ENCODE results near the gene GPR17.

GPR17 gene

DNA sequence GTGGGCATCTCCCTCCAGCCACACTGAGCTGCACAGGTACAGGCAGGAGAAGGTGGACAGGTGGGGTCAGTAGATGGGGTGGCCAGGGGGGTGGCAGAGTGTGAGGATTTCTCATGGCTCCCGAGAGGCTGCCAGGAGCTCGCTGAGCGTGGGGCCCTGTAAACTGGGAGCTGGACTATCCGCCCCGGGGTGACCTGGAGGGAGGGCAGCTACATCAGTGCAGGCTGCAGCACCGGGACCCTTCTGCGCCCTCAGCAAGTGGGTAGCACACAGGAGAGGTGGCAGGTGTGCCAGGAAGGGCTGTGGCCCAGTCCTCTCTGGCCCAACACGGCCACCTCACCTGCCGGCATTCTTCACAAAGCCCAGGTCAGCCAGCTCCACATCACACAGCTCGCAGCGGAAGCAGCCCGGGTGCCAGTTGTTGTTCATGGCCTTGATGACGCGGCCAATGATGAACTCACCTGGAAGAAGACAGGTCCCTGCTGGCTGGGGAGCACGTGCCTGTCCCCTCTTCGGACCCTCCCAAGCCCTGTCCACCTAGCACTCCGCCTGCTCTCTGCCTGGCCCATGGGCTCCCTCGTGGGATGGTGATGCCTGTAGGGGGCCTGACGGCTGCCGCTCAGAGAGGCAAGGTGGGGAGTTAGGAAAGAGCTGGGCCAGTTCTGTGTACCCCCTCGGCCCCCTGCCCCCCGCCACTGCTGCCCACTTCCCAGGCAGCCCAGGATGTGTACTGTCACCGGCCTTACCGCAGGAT, 8.3 kb downstream of the GPR17 start:
- DNase-seq (ENCODE audit: insufficient read length) (no peak), FAIRE-seq (no peak)
- no peak for TF ChIP-seq POLR2A (IDR thresholded peaks at IDR 0.05; ENCODE audit: low read depth, low read length)
- no peak for TF ChIP-seq TAF1 (IDR thresholded peaks at IDR 0.05; ENCODE audit: borderline replicate concordance, low read depth, low read length)
- no peak for TF ChIP-seq POLR2AphosphoS5 (IDR thresholded peaks at IDR 0.05; ENCODE audit: low read depth, low read length)

DNA sequence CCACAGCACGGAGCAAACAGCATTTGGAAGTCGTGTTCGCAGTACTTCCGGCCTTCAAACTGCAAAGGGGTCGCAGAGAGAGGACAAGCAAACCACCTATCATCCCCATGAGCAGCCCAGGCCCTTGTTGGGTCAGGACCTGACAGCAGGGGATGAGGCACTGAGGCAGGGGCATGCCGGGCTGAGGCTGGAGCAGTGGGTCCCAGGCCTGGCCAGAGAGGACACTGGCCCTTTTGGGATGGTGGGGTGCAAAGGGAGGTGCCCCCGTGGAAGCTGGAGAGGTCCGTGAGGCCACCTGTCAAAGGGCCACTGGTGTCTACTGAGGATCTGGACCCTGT, 8.9 kb downstream of the GPR17 start:
- FAIRE-seq (no peak), DNase-seq (ENCODE audit: insufficient read length) (no peak)
- TF ChIP-seq POLR2AphosphoS5 (IDR thresholded peaks at IDR 0.05; ENCODE audit: low read depth, low read length) (no peak), TAF1 (IDR thresholded peaks at IDR 0.05; ENCODE audit: borderline replicate concordance, low read depth, low read length) (no peak), POLR2A (IDR thresholded peaks at IDR 0.05; ENCODE audit: low read depth, low read length) (no peak)

DNA sequence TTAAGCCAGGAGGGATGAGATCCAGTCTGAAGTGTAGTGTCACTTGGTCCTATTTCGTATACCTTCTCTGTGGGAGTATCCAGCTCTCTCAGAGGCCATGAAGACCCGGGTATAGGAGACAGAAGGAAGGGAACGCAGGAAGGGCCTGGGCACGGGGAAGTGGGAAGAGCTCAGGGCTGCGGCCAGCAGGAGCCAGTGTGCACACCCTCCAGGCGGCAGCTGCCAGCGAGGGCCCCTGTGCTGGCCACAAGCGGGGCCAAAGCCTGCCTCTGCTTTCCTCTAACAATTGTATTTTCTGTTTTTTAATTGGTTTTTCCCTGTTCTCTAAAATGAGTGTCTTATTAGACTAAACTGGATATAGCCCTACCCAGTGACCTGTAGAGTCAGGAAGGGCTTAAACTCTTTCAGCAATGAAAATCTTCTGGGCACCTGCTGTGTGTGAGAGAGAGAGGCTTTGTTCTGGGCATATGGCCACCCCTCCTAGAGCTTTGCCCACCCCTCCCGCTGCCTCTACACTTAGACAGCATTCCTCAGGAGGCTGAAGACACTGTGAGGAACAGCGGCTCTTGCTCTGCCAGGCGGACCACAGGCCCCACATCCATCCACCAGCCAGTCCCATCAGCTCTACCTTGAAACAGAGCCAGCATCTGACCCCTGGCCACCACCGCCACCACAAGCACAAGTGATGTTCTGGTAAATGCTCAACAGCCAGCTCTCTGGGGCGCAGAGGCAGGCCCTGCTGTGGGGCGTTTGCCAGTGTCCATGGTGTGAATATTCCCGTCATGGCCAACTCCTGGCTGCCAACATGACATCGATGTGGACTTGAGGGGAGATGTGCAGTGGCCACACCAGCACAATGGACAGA, 9.5 kb downstream of the GPR17 start:
- TF ChIP-seq POLR2A (IDR thresholded peaks at IDR 0.05; ENCODE audit: low read depth, low read length) (no peak), TAF1 (IDR thresholded peaks at IDR 0.05; ENCODE audit: borderline replicate concordance, low read depth, low read length) (no peak), POLR2AphosphoS5 (IDR thresholded peaks at IDR 0.05; ENCODE audit: low read depth, low read length) (no peak)
- DNase-seq (ENCODE audit: insufficient read length) (no peak), FAIRE-seq (no peak)

DNA sequence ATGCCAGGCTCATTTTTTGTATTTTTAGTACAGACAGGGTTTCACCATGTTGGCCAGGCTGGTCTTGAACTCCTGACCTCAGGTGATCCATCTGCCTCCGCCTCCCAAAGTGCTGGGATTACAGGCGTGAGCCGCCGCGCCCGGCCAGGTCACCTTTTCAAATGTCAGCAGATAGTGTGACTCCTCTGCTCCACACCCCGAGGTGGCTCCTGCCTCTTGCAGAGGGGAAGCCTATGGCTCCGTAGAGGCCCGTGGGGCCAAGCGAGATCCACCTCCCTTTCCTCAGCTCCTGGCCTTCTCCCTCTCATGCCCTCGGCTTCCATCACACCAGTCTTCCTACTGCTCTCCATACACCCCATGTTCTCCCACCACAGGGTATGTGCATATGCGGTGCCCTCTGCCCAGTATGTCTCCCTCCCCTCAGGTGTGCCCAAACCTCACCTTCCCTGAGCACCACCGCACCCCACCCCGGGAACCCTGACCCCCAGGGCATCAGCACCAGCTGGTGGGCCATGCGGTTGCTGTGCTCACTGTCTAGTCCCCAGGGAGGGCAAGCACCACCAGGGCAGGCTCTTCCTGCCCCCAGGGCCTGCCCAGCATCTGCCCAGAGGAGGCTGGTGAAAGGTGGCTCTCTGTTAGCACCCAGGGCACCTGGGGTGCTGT, 10.7 kb downstream of the GPR17 start:
- DNase-seq (ENCODE audit: insufficient read length) (no peak), FAIRE-seq (no peak)
- TF ChIP-seq TAF1 (IDR thresholded peaks at IDR 0.05; ENCODE audit: borderline replicate concordance, low read depth, low read length) (no peak), POLR2A (IDR thresholded peaks at IDR 0.05; ENCODE audit: low read depth, low read length) (no peak), POLR2AphosphoS5 (IDR thresholded peaks at IDR 0.05; ENCODE audit: low read depth, low read length) (no peak)

DNA sequence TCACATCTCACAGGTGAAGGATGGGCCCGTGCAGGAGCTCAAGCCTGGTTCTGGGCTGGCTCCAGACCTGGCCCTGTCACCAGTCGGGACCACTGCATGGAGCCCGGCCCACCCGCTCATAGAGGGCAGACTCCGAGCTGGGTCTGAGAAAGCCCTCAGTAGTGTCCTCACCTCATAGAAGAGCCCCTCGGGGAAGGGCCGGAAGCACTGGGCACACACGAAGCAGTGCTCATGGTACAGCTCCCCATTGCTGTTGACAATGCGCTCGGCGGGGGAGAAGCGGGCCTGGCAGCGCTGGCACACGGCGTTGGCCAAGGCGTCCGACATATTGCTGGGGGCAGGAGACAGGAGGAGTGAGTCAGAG, 11.3 kb downstream of the GPR17 start:
- TF ChIP-seq TAF1 (IDR thresholded peaks at IDR 0.05; ENCODE audit: borderline replicate concordance, low read depth, low read length), result no peak
- TF ChIP-seq POLR2AphosphoS5 (IDR thresholded peaks at IDR 0.05; ENCODE audit: low read depth, low read length), result no peak
- no peak for TF ChIP-seq POLR2A (IDR thresholded peaks at IDR 0.05; ENCODE audit: low read depth, low read length)
- DNase-seq (ENCODE audit: insufficient read length) (no peak), FAIRE-seq (no peak)

DNA sequence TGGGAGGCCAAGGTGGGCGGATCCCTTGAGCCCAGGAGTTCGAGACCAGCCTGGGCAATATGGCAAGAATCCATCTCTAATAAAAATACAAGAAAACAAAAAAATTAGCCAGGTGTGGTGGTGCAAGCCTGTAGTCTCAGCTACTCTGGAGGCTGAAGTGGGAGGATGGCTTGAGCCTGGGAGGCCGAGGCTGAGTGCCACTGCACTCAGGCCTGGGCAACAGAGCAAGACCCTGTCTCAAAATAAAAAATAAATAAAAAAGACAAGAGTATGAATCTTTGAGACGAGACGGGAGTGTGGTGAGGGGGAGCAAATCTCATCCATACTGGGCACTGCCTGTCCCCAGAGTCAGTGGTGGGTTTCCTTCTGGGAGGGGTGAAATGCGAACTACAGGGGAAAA, 12.2 kb downstream of the GPR17 start:
- DNase-seq (ENCODE audit: insufficient read length) (no peak), FAIRE-seq (no peak)

DNA sequence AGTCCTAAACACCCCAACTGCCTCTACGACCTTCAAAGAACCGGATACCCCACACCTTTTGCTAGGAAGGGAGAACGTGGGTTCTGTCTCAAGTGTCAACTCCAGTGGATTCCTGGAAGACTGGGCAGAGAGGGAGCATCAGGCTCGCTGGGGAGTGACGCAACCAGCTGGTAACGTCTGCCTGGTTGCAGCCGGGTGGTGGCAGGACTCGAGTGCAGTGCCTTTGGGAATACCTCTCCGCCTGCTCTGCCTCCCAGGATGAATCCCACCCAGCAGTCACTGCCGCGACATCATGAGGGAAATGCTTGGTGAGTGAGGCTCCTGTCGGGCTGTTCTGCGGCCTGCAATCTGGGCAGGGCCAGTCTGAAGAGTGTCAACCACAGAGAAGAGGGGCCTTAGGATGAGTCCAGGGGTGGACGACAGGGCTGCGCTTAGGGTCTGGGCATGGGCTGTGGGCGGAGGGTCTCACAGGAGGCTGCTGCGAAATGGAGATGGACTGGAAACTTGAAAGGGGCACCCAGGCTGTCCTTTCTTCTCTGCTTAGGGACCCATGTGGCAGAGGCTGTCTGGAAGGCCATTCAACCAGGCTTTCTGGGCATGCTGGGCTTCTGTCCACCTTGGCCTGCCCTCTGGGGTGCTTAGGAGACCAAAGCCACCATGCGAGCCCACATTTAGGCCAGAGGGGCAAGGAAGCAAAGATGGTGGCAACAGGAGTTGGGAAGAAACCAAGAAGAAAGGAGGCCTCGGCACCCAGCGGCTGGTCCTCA, 12.9 kb downstream of the GPR17 start:
- no peak for FAIRE-seq
- no peak for DNase-seq (ENCODE audit: insufficient read length)
- TF ChIP-seq TAF1 (IDR thresholded peaks at IDR 0.05; ENCODE audit: borderline replicate concordance, low read depth, low read length) (no peak), POLR2A (IDR thresholded peaks at IDR 0.05; ENCODE audit: low read depth, low read length) (no peak)

More for the DNA sequence above, 12.2 kb downstream of the GPR17 start:
- TF ChIP-seq TAF1 (IDR thresholded peaks at IDR 0.05; ENCODE audit: borderline replicate concordance, low read depth, low read length) (no peak), POLR2A (IDR thresholded peaks at IDR 0.05; ENCODE audit: low read depth, low read length) (no peak), POLR2AphosphoS5 (IDR thresholded peaks at IDR 0.05; ENCODE audit: low read depth, low read length) (no peak)

DNA sequence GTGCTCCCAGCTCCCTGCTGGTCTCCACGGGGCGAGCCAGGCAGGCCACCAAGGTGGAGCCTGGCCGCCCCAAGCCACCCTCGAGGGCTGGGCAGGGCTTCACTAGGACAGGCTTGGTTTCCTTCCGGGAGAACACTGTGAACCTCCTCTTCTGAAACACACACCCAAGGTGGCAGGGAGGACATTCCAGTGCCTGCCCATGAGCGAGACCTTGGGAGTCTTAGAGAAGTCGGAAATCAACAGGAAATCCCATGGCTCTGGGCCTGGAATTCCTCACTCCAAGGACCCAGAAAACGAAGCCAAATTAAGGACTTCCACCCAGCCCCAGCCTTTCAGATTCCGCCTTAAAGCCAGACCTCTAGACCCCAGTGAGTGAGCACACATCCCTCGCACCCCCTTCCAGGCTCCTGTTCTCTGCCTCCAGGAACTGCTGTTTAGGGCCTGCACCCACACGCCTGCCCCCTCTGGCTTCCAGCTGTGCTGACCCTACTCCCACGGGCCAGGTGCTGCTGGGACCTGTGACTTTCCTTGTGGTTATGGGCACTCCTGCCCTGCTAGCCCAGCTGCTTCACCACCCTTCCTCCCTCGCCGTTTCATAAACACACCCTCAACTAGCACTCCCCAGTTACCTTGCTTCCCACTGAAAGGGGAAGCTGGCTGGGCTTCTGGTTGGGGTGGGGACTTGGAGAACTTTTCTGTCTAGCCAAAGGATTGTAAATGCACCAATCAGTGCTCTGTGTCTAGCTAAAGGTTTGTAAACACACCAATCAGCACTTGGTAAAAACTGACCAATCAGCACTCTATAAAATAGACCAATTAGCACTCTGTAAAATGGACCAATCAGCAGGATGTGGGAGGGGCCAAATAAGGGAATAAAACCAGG, 13.7 kb downstream of the GPR17 start:
- TF ChIP-seq TAF1 (IDR thresholded peaks at IDR 0.05; ENCODE audit: borderline replicate concordance, low read depth, low read length) (no peak), POLR2A (IDR thresholded peaks at IDR 0.05; ENCODE audit: low read depth, low read length) (no peak), POLR2AphosphoS5 (IDR thresholded peaks at IDR 0.05; ENCODE audit: low read depth, low read length) (no peak)
- no peak for FAIRE-seq
- no peak for DNase-seq (ENCODE audit: insufficient read length)

DNA sequence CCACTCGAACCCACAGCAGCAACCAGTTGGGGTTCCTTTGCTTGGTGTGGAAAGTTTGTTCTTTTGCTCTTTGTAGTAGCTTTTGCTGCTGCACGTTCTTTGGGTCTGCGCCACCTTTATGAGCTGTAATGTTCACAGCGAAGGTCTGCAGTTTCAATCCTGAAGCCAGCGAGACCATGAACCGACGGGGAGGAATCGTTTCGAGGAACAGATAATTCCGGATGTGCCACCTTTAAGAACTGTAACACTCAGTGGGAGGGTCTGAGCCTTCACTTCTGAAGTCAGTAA, 14.3 kb downstream of the GPR17 start:
- DNase-seq (ENCODE audit: insufficient read length) (no peak), FAIRE-seq (no peak)
- TF ChIP-seq POLR2AphosphoS5 (IDR thresholded peaks at IDR 0.05; ENCODE audit: low read depth, low read length), result no peak
- no peak for TF ChIP-seq POLR2A (IDR thresholded peaks at IDR 0.05; ENCODE audit: low read depth, low read length)
- TF ChIP-seq TAF1 (IDR thresholded peaks at IDR 0.05; ENCODE audit: borderline replicate concordance, low read depth, low read length), result no peak

DNA sequence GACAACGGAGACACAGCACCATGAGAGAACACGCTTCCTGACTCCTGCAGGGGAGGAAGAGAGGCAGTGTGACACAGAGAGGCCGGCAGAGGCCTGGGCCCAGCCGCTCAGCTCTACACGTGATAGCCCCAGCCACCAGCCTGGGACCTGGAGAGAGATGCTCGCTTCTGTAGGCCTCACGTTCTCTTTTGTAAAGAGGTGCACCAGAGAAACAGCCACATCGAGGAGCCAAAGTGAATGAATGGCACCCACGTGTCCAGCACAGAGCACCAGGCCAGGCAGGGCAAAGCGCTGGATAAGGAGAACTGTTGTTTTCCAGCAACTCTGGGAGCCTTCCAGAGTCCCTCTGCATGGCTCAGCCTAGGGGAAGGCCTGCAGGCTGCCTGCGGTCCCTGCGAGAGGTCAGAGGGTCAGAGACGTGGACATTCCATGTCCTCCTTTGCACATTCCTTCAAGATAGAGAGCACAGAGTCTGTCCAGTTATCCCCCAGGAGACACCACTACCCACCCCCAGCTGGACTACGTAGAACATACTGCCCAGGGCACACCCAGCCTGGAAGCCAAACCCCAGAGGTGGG, 15.2 kb downstream of the GPR17 start:
- TF ChIP-seq POLR2AphosphoS5 (IDR thresholded peaks at IDR 0.05; ENCODE audit: low read depth, low read length) (no peak), POLR2A (IDR thresholded peaks at IDR 0.05; ENCODE audit: low read depth, low read length) (no peak), TAF1 (IDR thresholded peaks at IDR 0.05; ENCODE audit: borderline replicate concordance, low read depth, low read length) (no peak)
- DNase-seq (ENCODE audit: insufficient read length) (no peak), FAIRE-seq (no peak)
